Fibroblast of skin of left quadriceps (primary cell): ENCODE measurements around the gene KASH5.
A peak's percentile ranks its signal among the peaks of the same experiment; 100 is the strongest.
"Not testable (repeated sequence)": the region's sequence is repeated elsewhere in the genome, so short reads cannot be mapped to it uniquely, and the experiment has no call there.

Experiments
- DNase-seq, 2 experiments: peaks; one replicate each; pipeline ENCODE4 v3.0.0-alpha.2; 2013; ENCODE audit warnings: low read depth in 2 of 2

The KASH5 gene

DNA sequence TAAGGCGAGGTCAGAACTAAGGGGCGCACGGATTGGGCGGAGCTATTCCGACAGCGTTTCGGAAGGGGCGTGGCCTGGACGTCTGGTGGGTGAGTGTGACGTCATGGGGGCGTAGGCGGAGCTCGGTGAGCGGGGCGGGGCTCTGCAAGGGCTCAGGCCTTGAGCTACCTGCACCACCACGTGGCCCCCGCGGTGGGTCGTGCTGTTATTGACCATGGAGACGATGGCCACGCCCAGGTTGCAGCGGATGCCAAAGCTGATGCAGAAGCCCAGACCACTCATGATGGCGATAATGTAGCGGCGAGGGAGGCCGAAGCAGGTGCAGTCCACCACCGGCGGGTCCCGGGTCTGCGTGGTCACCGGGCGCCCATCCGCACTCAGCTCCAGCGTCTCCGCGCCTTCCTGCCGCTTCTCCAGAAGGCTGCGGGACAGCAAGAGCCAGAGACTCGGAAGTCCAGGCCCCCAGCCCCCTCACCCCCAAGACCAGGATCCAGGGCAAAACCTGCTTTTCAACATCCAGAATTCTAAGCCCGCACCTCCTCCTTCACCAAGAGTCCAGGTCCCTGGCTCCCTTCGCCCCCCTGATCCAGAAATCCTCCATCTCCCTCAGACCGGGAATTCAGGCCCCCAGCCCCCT, 48.5 kb downstream of the KASH5 start:
- no peak for DNase-seq

DNA sequence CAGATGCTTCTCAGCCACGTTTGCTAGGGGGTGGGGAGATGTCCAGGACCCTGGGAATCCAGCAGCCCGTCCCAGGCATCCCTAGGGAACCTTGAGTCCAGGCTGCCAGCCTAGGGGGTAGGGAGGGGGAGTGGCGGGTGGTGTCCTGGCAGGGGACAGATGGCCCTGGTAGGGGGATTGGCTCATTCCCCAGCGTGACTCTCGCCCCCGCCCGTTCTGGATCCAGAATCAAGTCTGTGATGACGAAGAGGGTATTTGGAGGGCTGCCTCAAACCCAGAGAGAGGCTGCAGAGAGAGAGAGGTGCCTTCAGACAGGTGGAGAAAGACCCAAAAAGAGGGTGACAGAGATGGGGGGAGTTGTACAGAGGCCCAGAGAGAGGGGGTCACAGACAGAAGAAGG, 49.2 kb downstream of the KASH5 start:
- no peak for DNase-seq

DNA sequence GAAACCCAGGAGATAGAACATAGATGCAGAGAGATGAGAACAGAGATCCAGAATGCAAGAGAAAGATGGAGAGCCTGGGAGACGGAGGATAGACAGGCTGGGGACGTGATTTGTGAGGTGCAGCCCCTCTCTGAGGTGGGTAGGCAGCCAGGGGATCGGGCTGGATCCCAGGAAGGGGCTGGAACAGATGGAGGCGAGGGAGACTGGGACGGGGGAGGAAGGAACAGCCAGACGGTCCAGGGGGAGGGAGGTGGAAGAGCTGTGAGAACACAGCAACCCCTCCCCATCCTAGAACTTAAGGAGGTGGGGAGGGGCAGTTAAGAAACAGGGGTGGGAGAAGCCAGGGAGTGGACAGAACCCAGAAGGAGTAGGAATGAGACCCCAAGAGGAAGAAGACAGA, 50.2 kb downstream of the KASH5 start:
- no peak for DNase-seq

DNA sequence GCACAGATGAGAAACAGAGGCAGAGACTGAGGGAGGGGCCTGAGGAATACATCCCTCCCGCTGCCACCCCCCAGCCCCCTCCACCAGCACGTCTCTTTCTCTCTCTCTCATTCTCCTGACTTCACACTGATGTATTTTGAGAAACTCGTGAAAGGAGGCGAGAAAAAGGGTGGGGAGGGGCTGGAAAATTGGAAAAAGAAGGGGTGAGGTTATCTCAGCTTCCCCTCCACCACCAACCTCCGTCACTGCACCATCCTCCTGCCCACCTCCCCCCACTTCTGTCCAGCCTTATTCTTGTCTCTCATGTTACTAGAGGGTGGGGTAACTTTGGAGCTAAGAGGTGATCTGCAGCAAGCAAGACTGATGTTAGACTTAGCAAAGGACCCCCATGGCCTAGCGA, 51.8 kb downstream of the KASH5 start:
- DNase-seq: no peak

DNA sequence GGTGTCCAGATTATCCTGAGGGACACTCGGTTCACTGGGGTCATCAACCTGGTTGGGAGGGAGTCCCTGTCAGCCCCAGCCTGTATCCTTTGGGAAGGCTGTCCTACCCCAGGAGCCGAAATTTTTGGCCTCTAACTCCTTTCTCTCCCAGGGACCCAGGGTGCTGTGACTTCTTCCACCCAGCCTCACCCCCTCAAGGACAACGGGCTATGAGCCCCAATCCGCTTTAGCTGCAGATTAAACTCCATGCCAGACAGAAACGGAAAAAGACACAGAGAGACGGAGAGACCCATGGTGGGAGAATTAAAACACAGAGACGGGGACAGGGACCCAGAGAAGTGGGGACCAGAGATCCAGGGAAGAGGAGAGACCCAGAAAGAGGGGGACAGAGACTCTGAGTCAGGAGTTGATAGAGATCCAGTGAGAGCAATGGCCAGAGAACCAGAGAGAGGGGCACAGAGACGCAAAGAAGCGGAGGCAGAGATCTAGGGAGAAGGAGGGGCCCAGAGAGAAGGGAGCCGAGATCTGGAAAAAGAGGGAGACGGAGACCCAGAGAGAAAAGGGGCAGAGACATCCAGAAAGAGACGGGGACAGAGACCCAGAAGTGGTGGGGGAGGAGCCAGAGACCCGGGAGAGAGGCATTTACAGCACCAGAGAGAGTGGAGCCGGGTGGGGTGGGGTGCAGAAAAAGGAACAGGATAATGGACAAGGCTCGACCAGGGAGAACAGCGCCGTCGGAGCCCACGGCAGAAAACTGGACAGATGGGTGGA, 52.6 kb downstream of the KASH5 start:
- no peak for DNase-seq

DNA sequence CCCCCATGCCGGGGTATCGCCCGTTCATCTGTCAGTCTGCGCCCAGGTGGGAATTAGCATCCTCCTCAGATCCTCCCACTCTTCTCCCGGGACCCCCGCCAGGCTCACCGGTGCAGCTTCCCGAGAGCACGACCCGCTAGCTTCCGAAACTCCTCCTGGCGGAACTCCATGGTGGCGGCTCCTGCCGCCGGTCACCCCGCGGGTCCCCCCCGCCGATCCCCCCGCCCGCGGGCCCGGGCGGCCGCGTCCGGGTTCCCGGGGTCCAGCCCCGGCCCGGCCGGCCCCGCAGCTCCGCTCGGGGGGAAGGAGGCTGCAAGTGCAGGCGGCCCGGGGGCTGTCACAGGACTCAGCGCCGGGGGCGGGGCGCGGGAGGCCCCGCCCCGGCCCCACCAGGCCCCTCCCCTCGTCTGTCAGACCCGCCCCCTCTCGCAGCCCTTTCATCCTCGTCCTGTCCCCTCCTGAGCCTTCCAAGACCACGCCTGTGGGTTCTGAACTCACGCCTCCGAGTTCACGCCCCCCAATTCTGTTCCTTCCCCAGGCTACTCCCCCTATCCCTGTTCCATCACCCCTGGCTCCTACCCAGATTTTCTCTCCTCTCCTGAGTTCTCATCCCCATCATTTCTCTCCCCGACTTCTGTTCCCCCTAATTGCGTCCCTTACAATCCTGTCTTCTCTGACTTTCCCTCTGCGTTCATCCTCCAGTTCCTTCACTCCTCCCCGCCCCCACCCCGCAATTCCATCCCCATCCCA, 53.3 kb downstream of the KASH5 start, which contains the start of gene SLC17A7:
TSS of gene SLC17A7 (minus strand) at position 318 of the 750 bp plus-strand sequence. CDS start at position 170, 148 bp downstream.
- DNase-seq: no peak

DNA sequence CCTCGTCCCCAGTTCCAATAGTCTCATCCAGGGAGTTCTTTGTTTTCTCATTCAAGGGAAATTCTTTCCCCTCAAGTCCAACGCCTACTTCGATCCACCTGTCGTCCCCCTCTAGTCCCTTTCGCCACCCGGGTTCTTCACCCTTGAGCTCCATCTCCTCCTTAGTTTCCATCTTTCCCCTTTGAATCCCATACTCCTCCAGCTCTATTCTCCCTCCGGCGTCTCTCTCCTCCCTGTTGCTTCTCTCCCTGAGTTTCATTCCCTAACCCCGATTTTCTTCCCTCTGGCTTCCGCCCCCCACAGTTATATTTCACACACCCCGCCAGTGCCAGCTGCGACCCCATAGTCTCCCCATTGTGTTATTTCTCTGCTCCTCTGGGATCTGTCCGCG, 53.9 kb downstream of the KASH5 start:
- DNase-seq: no peak

DNA sequence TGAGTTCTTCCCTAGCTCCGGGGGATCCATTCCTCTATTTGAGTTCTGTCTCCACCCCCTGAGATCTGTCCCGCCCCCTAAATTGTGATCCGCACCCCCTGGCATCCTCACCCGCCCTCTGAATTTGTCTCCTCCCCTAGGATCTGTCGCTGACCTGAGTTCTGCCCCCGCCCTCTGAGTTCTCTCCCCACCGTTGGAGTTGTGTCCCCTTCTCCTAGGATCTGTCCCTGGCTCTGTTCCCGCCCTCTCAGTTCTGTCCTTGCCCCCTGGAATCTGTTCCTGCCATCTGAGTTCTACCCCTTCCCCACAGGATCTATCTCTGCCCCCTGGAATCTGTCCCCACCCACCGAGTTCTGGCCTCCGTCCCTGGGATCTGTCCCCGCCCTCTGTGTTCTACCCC, 54.3 kb downstream of the KASH5 start:
- DNase-seq: no peak

DNA sequence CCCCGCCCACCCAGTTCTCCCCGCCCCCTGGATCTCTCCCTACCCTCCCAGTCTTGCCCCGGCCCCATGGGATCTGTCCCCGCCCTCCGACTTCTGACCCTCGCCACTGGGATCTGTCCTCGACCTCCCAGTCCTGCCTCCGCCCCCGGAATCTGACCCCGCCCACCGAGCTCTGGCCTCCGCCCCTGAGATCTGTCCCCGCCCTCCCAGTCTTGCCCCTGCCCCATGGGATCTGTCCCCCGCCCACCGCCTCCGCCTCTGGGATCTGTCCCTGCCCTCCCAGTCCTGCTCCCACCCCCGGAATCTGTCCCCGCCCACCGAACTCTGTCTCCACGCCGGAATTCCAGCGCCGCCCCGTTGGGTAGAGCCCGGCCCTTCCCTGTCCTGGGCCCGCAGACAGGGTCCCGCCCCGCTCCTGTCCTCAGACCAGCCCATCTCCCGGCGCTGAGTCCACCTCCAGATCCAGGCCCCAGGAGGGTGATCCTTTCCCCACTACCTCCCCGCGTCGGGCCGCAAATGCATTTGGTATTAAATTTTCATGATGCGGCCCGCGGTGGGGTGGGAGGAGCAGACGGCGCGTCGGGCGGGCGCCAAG, 54.8 kb downstream of the KASH5 start:
- peak; percentile 63 to 65 for DNase-seq

DNA sequence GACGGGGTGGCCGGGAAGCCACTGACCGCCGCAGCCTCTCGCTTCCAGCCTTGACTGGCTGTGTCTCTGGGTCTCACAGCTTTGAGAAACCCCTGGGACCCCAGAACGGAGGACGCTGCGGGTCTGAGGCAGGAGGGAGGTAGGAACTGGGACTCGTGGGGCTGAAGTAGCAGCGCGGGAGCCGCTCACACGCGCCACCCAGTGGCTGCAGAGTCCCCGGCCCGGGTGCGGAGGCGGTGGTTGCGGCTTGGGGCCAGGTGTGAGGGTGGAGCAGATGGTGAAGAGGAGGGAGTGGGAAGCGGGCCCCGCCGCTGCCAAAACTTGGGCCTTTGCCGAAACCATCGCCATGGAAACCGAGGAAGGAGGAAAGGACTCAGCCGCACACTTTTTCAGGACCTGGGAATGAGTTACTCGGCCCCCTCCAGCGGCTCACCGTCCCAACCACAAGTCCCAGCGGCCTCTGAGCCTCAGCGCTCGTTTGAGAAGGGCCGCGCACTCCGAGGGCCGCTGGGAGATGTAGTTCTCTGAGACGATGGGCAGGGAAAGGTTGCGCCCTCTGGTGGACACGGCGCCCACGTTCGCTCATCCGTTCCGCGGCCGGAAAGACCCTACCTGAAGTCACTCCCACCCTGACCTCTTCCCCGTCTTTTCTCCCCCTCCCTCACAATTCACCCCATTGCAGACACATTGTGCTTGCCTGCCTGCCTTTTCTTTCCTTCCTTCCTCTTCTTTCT, 55.5 kb downstream of the KASH5 start:
- DNase-seq: peak; percentile 89 to 90

DNA sequence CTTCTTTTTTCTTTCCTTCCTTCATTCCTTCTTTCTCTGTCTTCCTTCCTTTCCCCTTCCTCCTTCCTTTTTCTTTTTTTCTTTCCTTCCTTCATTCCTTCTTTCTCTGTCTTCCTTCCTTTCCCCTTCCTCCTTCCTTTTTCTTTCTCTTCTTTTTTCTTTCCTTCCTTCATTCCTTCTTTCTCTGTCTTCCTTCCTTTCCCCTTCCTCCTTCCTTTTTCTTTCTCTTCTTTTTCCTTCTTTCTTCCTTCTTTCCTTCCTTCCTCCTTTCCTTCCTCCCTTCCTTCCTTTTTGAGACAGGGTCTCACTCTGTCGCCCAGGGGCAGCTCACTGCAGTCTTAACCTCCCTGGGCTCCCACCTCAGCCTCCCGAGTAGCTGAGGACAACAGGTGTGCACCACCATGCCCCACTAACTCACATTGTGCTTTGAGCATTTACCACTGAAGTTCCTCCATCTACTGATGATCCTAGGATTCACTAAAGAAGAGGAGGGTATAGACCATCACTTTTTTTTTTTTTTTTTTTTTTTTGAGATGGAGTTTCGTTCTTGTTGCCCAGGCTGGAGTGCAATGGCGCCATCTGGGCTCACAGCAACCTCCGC, 56.2 kb downstream of the KASH5 start:
- not testable (repeated sequence) for DNase-seq

DNA sequence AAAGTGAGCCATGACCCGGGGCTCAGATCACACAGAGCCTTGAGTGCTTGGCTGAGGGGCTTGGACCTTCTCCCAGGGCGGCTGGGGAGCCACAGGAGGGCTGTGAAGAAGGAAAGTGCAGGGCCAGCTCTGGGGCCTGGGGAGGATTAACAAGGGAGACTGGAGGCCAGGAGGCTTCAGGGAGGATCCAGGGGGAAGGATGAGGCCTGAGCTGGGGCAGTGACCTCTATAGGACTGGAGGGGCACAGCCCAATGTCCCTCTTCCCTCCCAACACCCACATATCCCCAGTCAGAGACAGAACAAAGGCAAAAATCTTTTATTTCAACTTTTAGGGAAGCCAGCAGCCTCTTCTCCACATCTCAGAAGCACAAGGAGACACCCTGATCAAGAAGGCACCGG, 57.9 kb downstream of the KASH5 start:
- DNase-seq: no peak

DNA sequence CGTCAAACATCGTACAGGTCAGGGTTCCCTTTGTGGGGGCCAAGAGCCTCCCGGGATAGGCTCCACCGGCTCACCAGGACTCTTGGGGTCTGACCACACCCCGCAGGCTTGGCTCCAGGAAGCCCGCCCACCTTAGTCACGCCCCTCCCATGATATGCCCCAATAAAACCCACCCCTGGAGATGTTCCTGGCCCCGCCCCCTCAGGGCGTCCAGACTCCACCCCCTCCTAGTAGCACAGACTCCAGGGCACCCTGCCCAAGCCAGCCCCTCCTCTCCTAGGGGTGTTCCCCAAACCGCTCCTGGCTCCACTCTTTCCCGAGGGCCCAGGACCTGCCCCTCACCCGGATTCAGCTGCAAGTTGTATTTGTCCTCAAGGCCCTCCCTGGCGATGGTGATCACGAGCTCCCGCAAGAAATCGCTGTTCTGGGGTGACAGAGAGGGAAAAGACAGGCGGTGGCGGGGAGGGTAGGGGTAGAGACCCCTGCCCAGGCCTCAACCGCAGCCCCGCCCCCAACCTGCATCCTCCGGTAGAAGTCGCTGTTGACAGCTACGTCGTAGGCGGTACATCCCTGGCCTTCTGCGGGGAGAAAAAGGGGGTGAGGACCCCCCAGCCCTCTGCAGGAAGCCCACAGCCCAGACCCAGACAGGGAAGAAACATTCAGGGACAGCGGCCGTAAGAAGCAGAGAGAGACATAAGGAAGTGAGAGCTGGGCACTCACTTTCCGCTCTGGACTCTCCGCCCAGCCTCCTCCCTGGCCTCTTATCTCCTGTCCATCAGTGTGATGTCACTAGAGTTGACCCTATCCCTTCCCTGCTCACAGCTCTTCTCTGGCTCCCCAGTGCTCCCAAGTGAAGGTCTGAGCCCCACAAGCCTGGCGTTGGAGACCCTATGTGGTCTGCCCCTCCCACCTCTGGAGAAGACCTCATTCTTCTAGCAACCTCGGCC, 59.7 kb downstream of the KASH5 start:
- no peak for DNase-seq

DNA sequence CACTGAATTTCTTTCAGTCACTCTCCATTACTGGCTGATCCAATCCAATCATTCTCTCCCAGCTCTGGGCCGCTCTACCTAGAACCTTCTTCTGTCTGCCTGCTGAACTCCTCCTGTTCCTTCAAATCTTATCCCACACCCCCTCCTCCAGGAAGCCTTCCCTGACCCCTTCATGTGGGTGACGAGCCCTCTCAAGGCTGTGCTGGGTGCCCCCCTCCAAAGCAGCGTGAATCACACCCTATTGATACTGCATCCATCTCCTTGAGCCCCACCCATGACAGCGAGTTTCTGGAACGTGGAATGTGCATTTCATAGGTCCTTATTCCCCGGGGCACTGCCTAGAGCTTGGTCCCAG, 60.4 kb downstream of the KASH5 start:
- no peak for DNase-seq

DNA sequence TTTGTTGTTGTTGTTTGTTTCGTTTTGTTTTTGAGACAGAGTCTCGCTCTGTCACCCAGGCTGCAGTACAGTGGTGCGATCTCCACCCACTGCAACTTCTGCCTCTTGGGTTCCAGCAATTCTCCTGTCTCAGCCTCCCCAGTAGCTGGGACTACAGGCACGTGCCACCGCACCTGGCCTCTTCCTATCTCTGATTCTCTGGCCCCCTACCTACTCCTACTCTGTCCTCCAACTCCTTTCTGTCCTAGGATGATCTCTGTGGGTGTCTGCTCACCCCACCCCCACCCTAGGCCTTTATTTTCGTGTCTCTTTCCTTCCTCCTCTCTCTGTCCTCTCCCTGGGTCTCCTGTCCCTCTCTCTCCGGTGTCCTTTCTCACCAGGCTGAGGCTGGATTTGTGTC, 62.4 kb downstream of the KASH5 start:
- no peak for DNase-seq

DNA sequence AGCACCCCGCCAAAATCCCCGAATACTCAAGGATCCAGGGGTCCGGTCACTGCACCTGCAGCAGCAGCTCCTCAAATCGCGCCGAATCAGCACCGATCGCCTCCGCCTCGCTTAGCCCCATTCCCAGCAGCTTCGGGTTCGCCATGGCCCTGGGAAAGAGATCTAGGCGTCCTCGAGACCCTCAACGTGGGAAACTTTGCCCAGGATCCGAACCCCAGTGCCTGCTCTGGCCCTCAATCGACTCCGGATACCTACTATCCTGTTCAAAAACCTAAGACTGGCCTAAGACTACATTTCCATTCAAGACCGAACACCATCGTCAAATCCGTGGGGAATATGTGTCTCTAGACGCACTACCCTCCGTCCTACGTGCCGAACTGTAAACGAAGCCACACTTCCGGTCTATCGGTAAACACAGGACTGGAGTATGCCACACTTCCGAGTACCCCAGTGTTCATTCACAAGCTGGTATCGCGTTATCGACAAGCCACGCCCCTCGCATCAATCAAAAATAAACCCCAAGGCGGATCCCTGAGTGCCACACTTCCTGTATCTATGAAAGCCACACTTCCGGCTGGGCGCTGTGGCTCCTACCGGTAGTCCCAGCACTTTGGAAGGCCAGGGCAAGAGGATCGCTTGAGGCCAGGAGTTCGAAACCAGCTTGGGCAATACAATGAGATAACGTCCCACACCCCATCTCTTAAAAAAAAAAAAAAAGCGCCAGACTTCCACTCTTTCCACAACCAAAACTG, 63.6 kb downstream of the KASH5 start, which contains the start of gene PIH1D1:
TSS of gene PIH1D1 (minus strand) at position 385 of the 752 bp plus-strand sequence. CDS start at position 145, 240 bp downstream.
- peak; percentile 99 for DNase-seq

DNA sequence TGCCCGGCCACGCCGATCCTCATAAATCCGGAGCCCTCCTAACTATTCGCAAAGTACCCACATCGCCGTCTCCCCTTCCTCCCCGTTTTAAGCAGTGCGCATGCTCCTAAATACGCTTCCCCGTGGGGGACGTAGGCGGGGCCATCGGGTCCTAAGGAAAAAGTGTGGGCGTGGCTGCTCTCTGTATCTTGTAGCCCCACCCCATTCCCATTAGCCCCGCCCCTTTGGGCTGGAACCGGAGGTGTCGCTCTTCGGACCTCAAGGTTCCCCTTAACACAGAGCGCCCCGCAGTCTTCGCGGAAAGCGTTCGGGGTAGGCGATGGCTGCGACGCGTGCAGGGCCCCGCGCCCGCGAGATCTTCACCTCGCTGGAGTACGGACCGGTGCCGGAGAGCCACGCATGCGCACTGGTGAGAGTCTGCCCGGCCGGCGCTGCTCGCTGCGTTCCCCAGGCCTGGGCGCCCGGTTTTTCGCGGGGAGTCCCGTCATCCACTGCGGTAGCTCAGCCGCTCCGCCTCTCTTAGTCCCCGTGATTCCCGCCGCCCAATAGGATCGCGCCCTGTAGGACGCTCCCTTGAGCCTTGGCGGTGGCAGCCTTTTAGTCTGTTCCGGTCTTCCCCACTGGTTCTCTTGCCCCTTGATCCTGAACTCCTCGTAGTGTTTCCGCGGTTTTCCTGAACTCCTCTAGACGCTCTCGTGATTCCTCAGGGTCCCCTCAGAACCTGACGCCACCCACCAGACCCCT, 65.1 kb downstream of the KASH5 start, which contains the start of gene ALDH16A1:
TSS of gene ALDH16A1 (plus strand) at position 213 of the 744 bp plus-strand sequence. CDS start at position 320, 107 bp downstream.
- DNase-seq: peak; percentile 94 to 96

DNA sequence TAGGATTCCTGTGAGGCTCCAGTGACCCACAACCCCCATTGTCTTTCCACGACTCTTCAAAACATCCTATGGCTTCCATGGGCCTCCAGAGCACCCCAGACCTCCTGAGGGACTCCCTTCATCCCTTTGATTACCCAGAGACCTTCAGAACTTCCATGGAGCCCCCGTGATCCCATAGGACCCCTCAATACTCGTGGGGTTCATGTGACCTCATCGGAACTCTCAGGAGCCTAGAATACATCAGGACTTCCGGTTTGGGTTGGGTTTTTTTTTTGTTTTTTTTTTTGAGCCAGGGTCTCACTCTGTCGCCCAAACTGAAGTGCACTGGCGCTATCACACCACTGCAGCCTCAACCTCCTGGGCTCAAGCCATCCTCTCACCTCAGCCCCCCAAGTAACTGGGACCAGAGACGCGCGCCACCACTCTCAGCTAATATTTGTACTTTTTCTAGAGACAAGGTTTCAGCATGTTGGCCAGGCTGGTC, 65.8 kb downstream of the KASH5 start:
- no peak for DNase-seq
